A172 (cell line): ENCODE data around the gene GRIA1. TPM values are rescaled to one million over a fixed set of nuclear protein-coding genes. Genes with fewer than 3 reads are reported as not detected.

ENCODE experiments used
- DNase-seq: peaks from one replicate; pipeline ENCODE4 v3.0.0-alpha.2; 2015; ENCODE audit warnings: low spot score
- total RNA-seq: library from RNA; depleted of rRNA; stranded (reverse); fragments of >200 nt; shearing (Covaris generic); gene quantifications from 2 replicates; pipeline ENCODE4 v1.2.3, GENCODE V29; 2014; rRNA removed

Gene GRIA1
- total RNA-seq = 0.02 and 0.38 TPM in 2 replicates

DNA sequence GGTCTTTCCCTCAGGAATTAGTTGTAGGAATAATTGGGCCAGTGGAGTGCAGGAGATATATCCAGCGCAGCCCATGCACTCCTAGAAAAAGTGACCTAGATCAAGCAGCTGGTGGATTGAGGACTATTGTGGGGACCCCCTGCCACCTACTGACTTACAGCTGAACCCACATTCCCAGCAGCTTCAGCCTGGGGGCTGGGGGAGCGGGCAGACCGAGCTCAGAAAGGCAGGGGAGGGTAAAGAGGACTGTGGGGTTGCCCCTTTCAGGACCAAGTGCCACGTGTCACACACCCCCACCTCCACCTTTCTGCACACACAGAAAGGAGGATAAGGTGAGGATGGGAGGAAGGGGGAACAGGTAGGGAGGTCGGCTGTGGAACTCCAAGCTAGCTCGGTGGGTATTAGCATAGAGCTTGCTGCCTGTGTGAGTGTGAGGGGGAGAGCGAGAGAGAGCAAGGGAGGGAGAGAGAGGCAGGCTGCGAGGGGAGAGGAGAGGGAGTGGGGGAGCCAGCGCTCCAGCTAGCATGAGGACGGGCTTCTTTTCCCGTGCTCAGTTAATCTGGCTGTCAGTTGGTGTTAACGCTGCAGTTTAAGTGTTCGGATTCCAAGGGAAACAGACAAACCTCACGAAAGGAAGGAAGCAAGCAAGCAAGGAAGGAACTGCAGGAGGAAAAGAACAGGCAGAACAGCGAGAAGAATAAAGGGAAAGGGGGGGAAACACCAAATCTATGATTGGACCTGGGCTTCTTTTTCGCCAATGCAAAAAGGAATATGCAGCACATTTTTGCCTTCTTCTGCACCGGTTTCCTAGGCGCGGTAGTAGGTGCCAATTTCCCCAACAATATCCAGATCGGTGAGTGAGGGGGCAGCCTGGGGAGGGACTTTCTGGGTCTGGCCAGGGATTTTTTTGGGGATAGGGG lies at the start of gene GRIA1:
GRIA1 (plus strand) TSS at position 553 of the 920 bp plus-strand sequence.
- DNase-seq = no peak

- DNase-seq = no peak
Measured at GRCh38 chr5:153445875-153446579, 44.4 kb upstream of the GRIA1 start.

- DNase-seq = no peak
Measured at GRCh38 chr5:153447534-153447933, 42.9 kb upstream of the GRIA1 start.

DNA sequence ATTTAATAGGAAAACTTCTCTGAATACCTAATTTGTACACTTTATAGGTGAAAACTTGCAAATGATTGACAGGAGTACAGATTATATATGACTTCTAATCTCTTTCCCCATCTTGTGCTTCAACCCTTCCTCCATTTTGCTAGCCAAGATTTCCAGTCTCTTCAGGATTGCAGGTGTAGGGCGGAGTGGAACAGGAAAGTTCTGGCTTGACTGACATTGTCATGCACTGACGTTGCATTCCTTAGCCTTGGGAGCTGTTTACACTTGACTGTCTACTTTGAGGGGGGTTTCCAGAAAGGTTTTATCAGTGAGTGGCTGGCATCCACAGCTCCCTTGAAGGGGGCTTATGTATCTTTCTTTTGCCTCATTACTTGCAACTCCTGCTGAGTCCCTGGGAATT lies 34.1 kb upstream of the GRIA1 start:
- DNase-seq = no peak

DNA sequence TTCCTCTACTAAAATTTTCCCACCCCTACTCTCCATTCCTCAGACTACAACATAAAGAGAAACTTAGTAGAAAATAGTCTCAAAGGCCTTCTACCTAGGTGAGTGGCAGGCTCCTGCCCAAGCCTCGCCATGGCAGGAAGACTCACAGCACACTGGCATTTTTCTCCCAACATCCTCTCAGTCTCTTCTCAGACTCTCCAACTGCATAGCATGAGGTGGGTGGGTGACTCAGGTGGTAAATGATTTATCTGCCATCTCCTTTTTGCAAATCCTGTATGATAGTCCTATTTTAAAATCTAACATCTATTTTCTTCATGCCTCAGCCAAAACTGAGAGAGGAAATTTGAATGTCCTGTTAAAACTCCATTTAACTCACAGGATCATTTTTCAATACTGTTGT lies 33.5 kb upstream of the GRIA1 start:
- DNase-seq = no peak

GRCh38 chr5:153458268-153458667 lies 32.2 kb upstream of the GRIA1 start:
- no peak for DNase-seq

GRCh38 chr5:153459051-153459743 lies 31.3 kb upstream of the GRIA1 start:
- DNase-seq = no peak

DNA sequence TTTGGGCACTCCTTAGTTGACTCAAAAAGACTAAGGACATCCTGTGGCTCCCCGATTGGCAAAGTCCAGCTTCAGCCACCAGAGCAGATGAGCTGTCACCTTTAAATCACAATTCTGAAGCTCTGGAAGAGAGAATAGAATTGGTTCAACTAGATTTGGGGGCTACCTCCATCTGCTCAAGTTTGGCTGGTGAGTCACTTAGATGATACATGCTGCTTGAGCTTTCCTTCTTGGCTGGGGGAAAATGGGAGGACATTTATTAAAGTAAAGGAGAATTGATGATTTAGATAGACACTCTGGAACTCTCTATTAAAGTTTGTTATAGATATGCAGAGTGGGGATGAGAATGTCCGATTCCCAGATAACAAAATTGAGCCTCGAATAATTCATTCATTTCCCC lies 30.0 kb upstream of the GRIA1 start:
- DNase-seq = no peak

- no peak for DNase-seq
Measured at GRCh38 chr5:153461341-153461740, 29.1 kb upstream of the GRIA1 start.

- peak; percentile 84 for DNase-seq
Measured at GRCh38 chr5:153463806-153464205, 26.7 kb upstream of the GRIA1 start.

DNA sequence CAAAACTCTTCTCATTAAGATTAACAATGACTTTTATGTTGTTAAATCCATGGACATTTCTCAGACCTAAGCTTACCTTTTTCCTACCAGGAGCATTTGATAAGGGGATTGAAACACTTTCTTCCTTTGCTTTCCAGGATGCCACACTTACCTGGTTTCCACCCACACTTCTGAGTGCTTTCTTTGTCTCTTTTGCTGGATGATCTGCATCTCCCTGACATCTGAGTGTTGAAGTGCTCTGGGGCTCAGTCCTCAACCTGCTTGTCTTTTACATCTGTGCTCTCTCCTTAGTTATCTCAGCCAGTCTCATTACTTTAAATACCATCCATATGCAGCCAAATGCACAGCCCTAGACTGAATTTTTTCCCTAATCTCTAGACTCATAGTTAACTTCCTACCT lies 22.9 kb upstream of the GRIA1 start:
- no peak for DNase-seq

GRCh38 chr5:153469423-153469822 lies 21.0 kb upstream of the GRIA1 start:
- DNase-seq = no peak

DNA sequence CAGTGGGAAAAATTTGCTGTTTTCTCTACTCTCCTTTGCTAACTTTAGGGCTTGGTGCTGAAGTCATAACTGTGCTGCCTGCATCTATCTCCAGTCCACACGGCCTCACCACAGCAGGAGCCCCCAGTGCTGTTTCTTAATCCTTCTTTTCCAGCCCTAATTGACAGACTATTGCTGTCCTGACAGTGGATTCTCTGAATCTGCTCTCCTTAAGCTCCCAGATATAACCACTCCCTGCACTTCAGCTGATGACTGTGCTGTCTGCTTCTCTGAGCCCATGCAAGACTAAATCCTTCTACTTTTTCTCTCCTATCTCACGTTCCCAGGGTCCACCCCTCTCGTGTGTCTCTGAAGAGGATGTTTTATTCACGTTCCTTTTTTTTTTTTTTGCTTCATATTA lies 19.7 kb upstream of the GRIA1 start:
- DNase-seq = no peak

GRCh38 chr5:153476767-153477166 lies 13.7 kb upstream of the GRIA1 start:
- peak; percentile 68 for DNase-seq

DNA sequence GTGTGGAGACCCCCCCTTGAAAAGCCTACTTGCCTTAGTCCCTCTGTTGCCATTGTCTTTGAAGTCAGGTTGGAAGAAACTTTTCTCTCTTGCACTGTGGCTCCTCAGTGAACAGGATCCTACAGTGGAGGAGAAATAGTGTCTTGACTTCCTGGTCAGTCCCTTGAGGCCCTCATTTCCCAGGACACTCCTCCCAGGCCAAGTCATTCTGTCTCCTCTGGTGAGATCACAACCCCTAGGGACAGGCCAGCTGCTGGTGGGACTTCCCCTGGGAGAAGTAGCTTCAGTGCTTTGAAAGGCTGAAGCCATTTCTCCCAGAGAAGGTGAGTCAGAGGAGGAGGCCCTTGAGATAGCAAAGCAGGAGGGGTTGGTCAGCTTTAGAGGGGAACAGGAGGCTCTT lies 10.1 kb upstream of the GRIA1 start:
- DNase-seq = peak; percentile 69

GRCh38 chr5:153483482-153483881 lies 7.0 kb upstream of the GRIA1 start:
- no peak for DNase-seq

DNA sequence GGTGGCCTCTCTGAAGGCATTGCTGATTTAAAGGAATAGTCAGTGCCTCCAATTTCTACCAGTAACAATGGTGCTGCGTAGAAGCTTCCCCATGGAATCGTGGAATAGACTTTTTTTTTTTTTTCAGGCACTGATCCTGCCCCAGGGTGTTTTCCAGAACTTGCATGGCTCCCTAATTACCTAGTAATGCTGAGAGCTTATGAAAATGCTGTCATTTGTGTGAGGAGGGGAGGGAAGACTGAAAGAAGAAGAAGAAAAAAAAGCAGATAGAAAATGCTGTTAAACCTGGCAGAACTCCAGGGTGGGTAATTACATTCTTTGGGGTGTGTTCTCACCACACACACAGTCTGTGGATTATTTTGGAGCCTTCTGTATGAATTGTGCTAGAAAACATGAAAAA lies 4.8 kb upstream of the GRIA1 start:
- DNase-seq = no peak

DNA sequence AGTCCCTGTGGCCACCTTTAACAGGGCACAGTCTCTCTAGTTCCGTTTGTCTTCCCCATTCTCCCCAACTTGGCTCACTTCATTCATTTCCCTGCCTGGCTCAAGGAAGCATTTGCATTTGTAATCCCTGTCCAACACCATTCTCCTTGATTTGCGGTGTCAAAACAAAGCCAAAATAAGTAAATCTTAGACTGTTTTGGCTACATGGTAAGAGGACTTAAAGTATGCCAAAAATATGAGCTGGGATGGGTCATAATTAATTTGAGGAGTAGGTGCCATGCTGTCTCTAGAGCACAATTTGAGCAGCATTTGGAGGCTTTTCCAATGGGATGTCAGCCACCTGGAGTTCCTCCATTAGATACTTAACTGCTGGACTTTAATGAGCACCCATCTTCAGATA lies 3.7 kb upstream of the GRIA1 start:
- DNase-seq = no peak

DNA sequence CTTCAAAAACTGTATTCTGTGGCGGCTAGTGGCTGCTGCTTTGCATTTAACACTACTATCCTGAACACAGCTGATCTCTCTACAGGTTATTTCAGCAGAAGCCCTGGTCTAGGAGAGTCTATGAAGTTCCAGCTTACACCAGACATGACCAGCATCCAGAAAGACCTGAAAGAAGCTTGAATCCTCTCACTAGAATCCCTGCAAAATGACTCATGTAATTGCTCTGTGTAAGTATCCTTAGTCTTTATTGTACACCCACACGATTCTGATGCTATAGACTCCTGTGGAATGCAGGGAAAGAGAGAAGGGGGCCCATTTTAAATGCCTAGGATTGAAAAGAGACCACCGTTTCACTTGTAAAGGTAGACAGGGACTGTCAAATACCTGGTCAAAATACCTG lies 859 bp upstream of the GRIA1 start:
- peak; percentile 5 for DNase-seq

GRCh38 chr5:153491038-153491744 lies 721 bp downstream of the GRIA1 start:
- no peak for DNase-seq

GRCh38 chr5:153491856-153492255 lies 1.4 kb downstream of the GRIA1 start:
- DNase-seq = no peak

DNA sequence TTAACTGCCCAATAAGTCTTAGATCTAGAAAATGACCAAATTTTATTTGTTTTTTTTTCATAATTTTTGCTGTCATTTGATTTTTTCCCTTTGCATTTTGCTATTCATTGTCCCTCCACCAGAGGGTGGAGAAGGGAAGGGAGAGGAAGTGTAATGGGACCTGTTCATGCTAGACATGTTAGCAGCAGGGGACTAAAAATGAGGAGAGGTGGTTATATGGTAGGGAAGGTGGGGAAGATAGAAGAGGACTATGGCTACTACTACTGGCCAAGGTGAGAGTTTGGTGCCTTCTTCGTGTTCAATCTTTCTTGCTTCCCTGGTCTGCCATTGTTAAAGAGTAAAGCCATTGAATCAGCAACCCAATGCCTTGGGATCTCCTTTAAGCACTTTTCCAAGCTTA lies 6.4 kb downstream of the GRIA1 start:
- peak; percentile 32 for DNase-seq
